Keratinocyte (primary cell): Measurements from ENCODE around the gene PARD3B.

Source experiments
- CTCF ChIP-seq, 3 experiments: IDR thresholded peaks in 1 of 3; conservative IDR thresholded peaks in 1 of 3; optimal IDR thresholded peaks in 1 of 3; 2 replicates in 2 of 3; 3 replicates in 1 of 3; pipeline versions ENCODE3 to v1.5.1; 2011; ENCODE audit warnings: low read length in 3 of 3, mild to moderate bottlenecking in 3 of 3, moderate library complexity in 2 of 3, control low read depth in 1 of 3, inconsistent platforms in 1 of 3; ENCODE audit not compliant: insufficient read depth in 2 of 3; ENCODE audit errors: extremely low read depth in 1 of 3
- EZH2 ChIP-seq: IDR thresholded peaks from one replicate; pipeline ENCODE4 v1.6.1; 2012; ENCODE audit warnings: inconsistent platforms, mild to moderate bottlenecking, low read length, moderate library complexity

- no peak for TF ChIP-seq CTCF (optimal IDR thresholded peaks at IDR 0.05 in 1 of 3, IDR thresholded peaks at IDR 0.05 in 1 of 3, conservative IDR thresholded peaks at IDR 0.05 in 1 of 3; ENCODE audit: extremely low read depth in 1 of 3, insufficient read depth in 2 of 3, low read length in 3 of 3)
- TF ChIP-seq EZH2, result no peak
These were observed 485.4 kb downstream of the PARD3B start for GRCh38 chr2:205030695-205031094.
